Activated naive CD4-positive, alpha-beta T cell treated with Interleukin-2 at 50 U/mL for 16 hours (primary cell): Measurements from ENCODE around the gene TAF1C.

Experiments used
- DNase-seq: peaks from one replicate; pipeline ENCODE4 v3.0.0-alpha.2; 2020

TAF1C gene

GRCh38 chr16:84153660-84154214 is 33.1 kb downstream of the TAF1C start:
- DNase-seq: no peak

- no peak for DNase-seq
Observed at GRCh38 chr16:84150926-84151325, 35.9 kb downstream of the TAF1C start.

GRCh38 chr16:84144859-84145639 is 41.8 kb downstream of the TAF1C start, which contains the start of the genes DNAAF1 and HSDL1:
Gene DNAAF1, plus strand, starts transcription at chr16:84145308. Its CDS starts 133 bp downstream, at chr16:84145441.
Gene HSDL1, minus strand, starts transcription at chr16:84145177. Its CDS starts 13,856 bp downstream, at chr16:84131321.
- DNase-seq: peak; percentile 93

- DNase-seq: peak; percentile 44
Observed at GRCh38 chr16:84144209-84144858, 42.5 kb downstream of the TAF1C start.

GRCh38 chr16:84143784-84144199 is 43.1 kb downstream of the TAF1C start:
- no peak for DNase-seq

- no peak for DNase-seq
Observed at GRCh38 chr16:84143081-84143480, 43.8 kb downstream of the TAF1C start.

- DNase-seq: no peak
Observed at GRCh38 chr16:84141143-84141670, 45.6 kb downstream of the TAF1C start.

- no peak for DNase-seq
Observed at GRCh38 chr16:84139628-84140258, 47.1 kb downstream of the TAF1C start.

- DNase-seq: no peak
Observed at GRCh38 chr16:84138824-84139627, 47.8 kb downstream of the TAF1C start.

- no peak for DNase-seq
Observed at GRCh38 chr16:84138500-84138823, 48.4 kb downstream of the TAF1C start.

- no peak for DNase-seq
Observed at GRCh38 chr16:84137769-84138357, 49.0 kb downstream of the TAF1C start.

GRCh38 chr16:84137287-84137686 is 49.6 kb downstream of the TAF1C start:
- no peak for DNase-seq

GRCh38 chr16:84136331-84137125 is 50.3 kb downstream of the TAF1C start:
- DNase-seq: no peak

- DNase-seq: no peak
Observed at GRCh38 chr16:84132527-84133285, 54.2 kb downstream of the TAF1C start.

GRCh38 chr16:84131117-84131516 is 55.7 kb downstream of the TAF1C start:
- DNase-seq: no peak
